ENCODE data around the gene HOXB7.

Gene HOXB7

GRCh38 chr17:48627118-48627597 lies 16.3 kb upstream of the HOXB7 start:
- no peak for TF ChIP-seq CTCF (IDR thresholded peaks at IDR 0.05; ENCODE audit: low read depth, low read length, missing control alignments)
- DNase-seq (ENCODE audit: low read depth): no peak
- in situ Hi-C loops (cut with HindIII; ENCODE audit: low sequenced_read_pairs): no loop called here
- H3K4me3 ChIP-seq (ENCODE audit: low read depth, low read length): no peak overlapping the region

GRCh38 chr17:48626245-48627117 lies 15.7 kb upstream of the HOXB7 start, which contains the start of gene HOXB9:
Gene HOXB9 (minus strand): TSS chr17:48626358. CDS start chr17:48626269, 89 bp downstream.
- H3K4me3 ChIP-seq (ENCODE audit: low read depth, low read length): no peak within 1 kb of the TSS
- DNase-seq (ENCODE audit: low read depth): no peak
- no peak for TF ChIP-seq CTCF (IDR thresholded peaks at IDR 0.05; ENCODE audit: low read depth, low read length, missing control alignments)
- in situ Hi-C loops (cut with HindIII; ENCODE audit: low sequenced_read_pairs): no loop called here

GRCh38 chr17:48625495-48626244 lies 14.9 kb upstream of the HOXB7 start:
- H3K4me3 ChIP-seq (ENCODE audit: low read depth, low read length): no peak overlapping the region
- in situ Hi-C loops (cut with HindIII; ENCODE audit: low sequenced_read_pairs): no loop called here
- no peak for DNase-seq (ENCODE audit: low read depth)
- TF ChIP-seq CTCF (IDR thresholded peaks at IDR 0.05; ENCODE audit: low read depth, low read length, missing control alignments): no peak

GRCh38 chr17:48624544-48625494 lies 14.0 kb upstream of the HOXB7 start:
- in situ Hi-C loops (cut with HindIII; ENCODE audit: low sequenced_read_pairs): loop anchor here (5.0 kb wide), 1 partner anchor 127 kb away; no protein-coding TSS in a partner anchor
- no peak overlapping the region for H3K4me3 ChIP-seq (ENCODE audit: low read depth, low read length)
- no peak for DNase-seq (ENCODE audit: low read depth)
- no peak for TF ChIP-seq CTCF (IDR thresholded peaks at IDR 0.05; ENCODE audit: low read depth, low read length, missing control alignments)

GRCh38 chr17:48624118-48624517 lies 13.3 kb upstream of the HOXB7 start:
- no peak for DNase-seq (ENCODE audit: low read depth)
- in situ Hi-C loops (cut with HindIII; ENCODE audit: low sequenced_read_pairs): loop anchor here (5.0 kb wide), 1 partner anchor 128 kb away; no protein-coding TSS in a partner anchor
- no peak for TF ChIP-seq CTCF (IDR thresholded peaks at IDR 0.05; ENCODE audit: low read depth, low read length, missing control alignments)
- no peak overlapping the region for H3K4me3 ChIP-seq (ENCODE audit: low read depth, low read length)
